ENCODE data around the gene ARMC9. TPM values are rescaled to one million over a fixed set of nuclear protein-coding genes. Genes with fewer than 3 reads are reported as not detected.

The ARMC9 gene
- total RNA-seq, 1 experiment from 2014 or later = 14.9 TPM

DNA sequence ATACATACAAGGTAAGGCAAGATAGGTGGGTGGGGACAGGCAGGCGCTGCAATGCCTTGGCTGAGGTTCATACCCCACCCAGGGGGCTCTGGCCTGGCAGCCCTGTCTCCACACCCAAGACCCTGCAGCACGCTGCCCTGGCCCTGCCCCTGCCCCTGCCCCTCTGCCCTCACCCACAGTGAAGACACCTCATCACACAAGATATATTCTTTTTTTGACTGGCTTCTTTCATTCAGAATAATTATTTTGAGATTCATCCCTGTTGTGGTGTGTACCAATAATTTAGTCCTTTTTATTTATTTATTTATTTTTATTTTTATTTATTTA lies 185.6 kb downstream of the ARMC9 start:
- intact Hi-C loops (cut with micrococcal nuclease; ENCODE audit: unreplicated experiment) = no loop called here
- ChIA-PET POLR2A (ENCODE audit: low non-redundant PET) (no interaction called here), CTCF (no interaction called here)
- no peak for DNase-seq (ENCODE audit: low spot score)
- TF ChIP-seq, protein P1, sequence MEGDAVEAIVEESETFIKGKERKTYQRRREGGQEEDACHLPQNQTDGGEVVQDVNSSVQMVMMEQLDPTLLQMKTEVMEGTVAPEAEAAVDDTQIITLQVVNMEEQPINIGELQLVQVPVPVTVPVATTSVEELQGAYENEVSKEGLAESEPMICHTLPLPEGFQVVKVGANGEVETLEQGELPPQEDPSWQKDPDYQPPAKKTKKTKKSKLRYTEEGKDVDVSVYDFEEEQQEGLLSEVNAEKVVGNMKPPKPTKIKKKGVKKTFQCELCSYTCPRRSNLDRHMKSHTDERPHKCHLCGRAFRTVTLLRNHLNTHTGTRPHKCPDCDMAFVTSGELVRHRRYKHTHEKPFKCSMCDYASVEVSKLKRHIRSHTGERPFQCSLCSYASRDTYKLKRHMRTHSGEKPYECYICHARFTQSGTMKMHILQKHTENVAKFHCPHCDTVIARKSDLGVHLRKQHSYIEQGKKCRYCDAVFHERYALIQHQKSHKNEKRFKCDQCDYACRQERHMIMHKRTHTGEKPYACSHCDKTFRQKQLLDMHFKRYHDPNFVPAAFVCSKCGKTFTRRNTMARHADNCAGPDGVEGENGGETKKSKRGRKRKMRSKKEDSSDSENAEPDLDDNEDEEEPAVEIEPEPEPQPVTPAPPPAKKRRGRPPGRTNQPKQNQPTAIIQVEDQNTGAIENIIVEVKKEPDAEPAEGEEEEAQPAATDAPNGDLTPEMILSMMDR (conservative IDR thresholded peaks at IDR 0.05; ENCODE audit: low read depth, low read length) = no peak
- TF ChIP-seq EZH2 (IDR thresholded peaks at IDR 0.05; ENCODE audit: borderline replicate concordance, low read depth, low read length, poor library complexity, severe bottlenecking) = no peak
- Histone ChIP-seq H3K27ac (ENCODE audit: low read depth, low read length, poor library complexity, severe bottlenecking) (no peak overlapping the region), H3K9me3 (ENCODE audit: low read depth, low read length, poor library complexity, severe bottlenecking) (peaks cover 10% of the 10 kb centered on the region), H3K27me3 (replicated peaks; ENCODE audit: insufficient read depth, low read depth, low read length, poor library complexity) (no peaks in the 10 kb centered on the region), H3K36me3 (ENCODE audit: insufficient read depth, low read length, poor library complexity, severe bottlenecking) (no peaks in the 10 kb centered on the region), H3K4me1 (ENCODE audit: insufficient read depth, low read length, poor library complexity, severe bottlenecking) (no peaks in the 10 kb centered on the region), H3K4me3 (ENCODE audit: low read depth, low read length, poor library complexity, severe bottlenecking) (no peak overlapping the region)
- BruUV-seq (replicated peaks) = no TSS peak

DNA sequence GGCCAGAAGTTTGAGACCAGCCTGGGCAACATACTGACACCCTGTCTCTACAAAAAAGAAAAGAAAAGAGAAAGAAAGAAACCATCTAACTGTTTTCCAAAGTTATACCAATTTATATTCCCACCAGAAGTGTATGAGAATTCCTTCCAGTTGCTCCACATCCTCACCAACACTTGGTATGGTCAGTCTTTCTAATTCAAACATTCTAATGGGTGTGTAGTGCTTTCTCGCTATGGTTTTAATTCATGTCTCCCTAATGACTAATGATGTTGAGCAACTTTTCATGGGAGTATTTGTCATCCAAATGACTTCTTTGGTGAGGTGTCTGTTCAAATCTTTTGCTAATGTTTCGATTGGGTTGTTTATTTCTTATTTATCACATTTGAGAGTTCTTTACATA lies 186.5 kb downstream of the ARMC9 start:
- H3K4me1 ChIP-seq (ENCODE audit: insufficient read depth, low read length, poor library complexity, severe bottlenecking) = no peaks in the 10 kb centered on the region
- BruUV-seq (replicated peaks) = no TSS peak
- CTCF ChIA-PET = no interaction called here
- intact Hi-C loops (cut with micrococcal nuclease; ENCODE audit: unreplicated experiment) = no loop called here
- TF ChIP-seq EZH2 (IDR thresholded peaks at IDR 0.05; ENCODE audit: borderline replicate concordance, low read depth, low read length, poor library complexity, severe bottlenecking) = no peak
- TF ChIP-seq, protein P1 (conservative IDR thresholded peaks at IDR 0.05; ENCODE audit: low read depth, low read length) = no peak
- no peak overlapping the region for H3K27ac ChIP-seq (ENCODE audit: low read depth, low read length, poor library complexity, severe bottlenecking)
- H3K4me3 ChIP-seq (ENCODE audit: low read depth, low read length, poor library complexity, severe bottlenecking) = no peak overlapping the region
- DNase-seq (ENCODE audit: low spot score) = no peak
- POLR2A ChIA-PET (ENCODE audit: low non-redundant PET) = no interaction called here
- H3K27me3 ChIP-seq (replicated peaks; ENCODE audit: insufficient read depth, low read depth, low read length, poor library complexity) = no peaks in the 10 kb centered on the region
- H3K36me3 ChIP-seq (ENCODE audit: insufficient read depth, low read length, poor library complexity, severe bottlenecking) = no peaks in the 10 kb centered on the region
- H3K9me3 ChIP-seq (ENCODE audit: low read depth, low read length, poor library complexity, severe bottlenecking) = peaks cover 10% of the 10 kb centered on the region

DNA sequence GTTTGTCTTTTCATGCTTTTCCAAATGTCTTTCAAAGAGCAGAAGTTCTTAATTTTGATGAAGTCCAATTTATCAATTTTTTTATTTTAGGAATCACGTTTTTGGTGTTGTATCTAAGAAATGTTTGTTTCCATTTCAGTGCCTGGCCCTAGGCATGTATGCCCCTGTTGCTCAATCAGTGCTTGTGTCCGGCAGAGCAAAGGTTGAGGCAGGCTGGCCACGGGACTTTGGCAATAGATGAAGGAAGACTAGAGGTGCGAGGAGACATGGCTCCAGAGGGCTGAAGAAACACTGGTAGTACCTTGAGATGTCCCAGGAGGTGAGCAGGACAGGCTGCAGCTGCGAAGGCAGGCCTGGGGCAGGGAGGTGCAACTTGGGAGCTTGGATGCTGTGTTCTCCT lies 187.0 kb downstream of the ARMC9 start:
- Histone ChIP-seq H3K4me1 (ENCODE audit: insufficient read depth, low read length, poor library complexity, severe bottlenecking) (no peaks in the 10 kb centered on the region), H3K9me3 (ENCODE audit: low read depth, low read length, poor library complexity, severe bottlenecking) (peaks cover 10% of the 10 kb centered on the region), H3K36me3 (ENCODE audit: insufficient read depth, low read length, poor library complexity, severe bottlenecking) (no peaks in the 10 kb centered on the region), H3K27ac (ENCODE audit: low read depth, low read length, poor library complexity, severe bottlenecking) (no peak overlapping the region), H3K27me3 (replicated peaks; ENCODE audit: insufficient read depth, low read depth, low read length, poor library complexity) (no peaks in the 10 kb centered on the region), H3K4me3 (ENCODE audit: low read depth, low read length, poor library complexity, severe bottlenecking) (no peak overlapping the region)
- intact Hi-C loops (cut with micrococcal nuclease; ENCODE audit: unreplicated experiment) = no loop called here
- CTCF ChIA-PET = no interaction called here
- POLR2A ChIA-PET (ENCODE audit: low non-redundant PET) = no interaction called here
- TF ChIP-seq EZH2 (IDR thresholded peaks at IDR 0.05; ENCODE audit: borderline replicate concordance, low read depth, low read length, poor library complexity, severe bottlenecking) = no peak
- TF ChIP-seq, protein P1 (conservative IDR thresholded peaks at IDR 0.05; ENCODE audit: low read depth, low read length) = no peak
- DNase-seq (ENCODE audit: low spot score) = no peak
- BruUV-seq (replicated peaks) = no TSS peak
